Measurements from ENCODE around the gene HEMK1. TPM values are rescaled to one million over a fixed set of nuclear protein-coding genes. Genes with fewer than 3 reads are reported as not detected.

The HEMK1 gene
- total and polyA plus RNA-seq, 2 of the 8 experiments (the other 6 are each of a cell fraction or from before 2014, with no cell fraction given), result 9.7 to 10.6 TPM

- TF ChIP-seq CTCF (IDR thresholded peaks at IDR 0.05; ENCODE audit: control extremely low read depth in 1 of 3, insufficient read depth in 1 of 3, low read depth in 1 of 3, low read length in 3 of 3) (no peak), EZH2 (IDR thresholded peaks at IDR 0.05; ENCODE audit: low read depth, low read length, severe bottlenecking) (no peak), CHD2 (IDR thresholded peaks at IDR 0.05; ENCODE audit: low read length) (no peak), SUZ12 (IDR thresholded peaks at IDR 0.05; ENCODE audit: low read length) (no peak), PHF8 (conservative IDR thresholded peaks at IDR 0.05; ENCODE audit: low read depth, low read length) (no peak), RXRA (IDR thresholded peaks at IDR 0.05; ENCODE audit: insufficient read depth, low read depth, low read length) (no peak), FOSL1 (IDR thresholded peaks at IDR 0.05; ENCODE audit: insufficient read depth, low read depth, low read length) (no peak), SRF (IDR thresholded peaks at IDR 0.05; ENCODE audit: low read depth, low read length) (no peak), TCF12 (IDR thresholded peaks at IDR 0.05; ENCODE audit: low read depth, low read length) (no peak), POLR2AphosphoS5 (IDR thresholded peaks at IDR 0.05; ENCODE audit: low read depth, low read length) (no peak), CEBPB (IDR thresholded peaks at IDR 0.05; ENCODE audit: low read depth, low read length) (no peak), SP2 (IDR thresholded peaks at IDR 0.05; ENCODE audit: low read length) (no peak), BACH1 (IDR thresholded peaks at IDR 0.05; ENCODE audit: low read length) (no peak)
These were observed 37.1 kb upstream of the HEMK1 start (continued) for GRCh38 chr3:50532062-50532705.
